Activated T-helper 1 cell treated with Interleukin-2 at 50 U/mL for 16 hours (primary cell): Measurements from ENCODE around the gene RDH14.

Source experiments
- DNase-seq: peaks from one replicate; pipeline ENCODE4 v3.0.0-alpha.2; 2020; ENCODE audit warnings: low read depth

Gene RDH14

GRCh38 chr2:18566145-18566769, 5.8 kb upstream of the RDH14 start:
- no peak for DNase-seq

- DNase-seq, result no peak
Observed at GRCh38 chr2:18560797-18561085, 288 bp upstream of the RDH14 start.

- DNase-seq, result no peak
Observed at GRCh38 chr2:18559531-18560030, 872 bp downstream of the RDH14 start.

GRCh38 chr2:18558458-18558857, 2.0 kb downstream of the RDH14 start:
- no peak for DNase-seq

GRCh38 chr2:18557121-18557520, 3.3 kb downstream of the RDH14 start:
- no peak for DNase-seq

GRCh38 chr2:18552351-18553077, 7.9 kb downstream of the RDH14 start:
- DNase-seq, result no peak

- no peak for DNase-seq
Observed at GRCh38 chr2:18551623-18552022, 8.8 kb downstream of the RDH14 start.

GRCh38 chr2:18551169-18551568, 9.3 kb downstream of the RDH14 start:
- DNase-seq, result no peak

GRCh38 chr2:18550433-18550832, 10.0 kb downstream of the RDH14 start:
- DNase-seq, result no peak

- DNase-seq, result no peak
Observed at GRCh38 chr2:18549083-18549482, 11.4 kb downstream of the RDH14 start.

- no peak for DNase-seq
Observed at GRCh38 chr2:18548621-18549020, 11.8 kb downstream of the RDH14 start.

GRCh38 chr2:18546567-18546966, 13.9 kb downstream of the RDH14 start:
- no peak for DNase-seq

- DNase-seq, result no peak
Observed at GRCh38 chr2:18545384-18545783, 15.1 kb downstream of the RDH14 start.

- DNase-seq, result no peak
Observed at GRCh38 chr2:18544171-18544570, 16.3 kb downstream of the RDH14 start.

- no peak for DNase-seq
Observed at GRCh38 chr2:18540872-18541271, 19.6 kb downstream of the RDH14 start.

- DNase-seq, result no peak
Observed at GRCh38 chr2:18536697-18537096, 23.8 kb downstream of the RDH14 start.

- no peak for DNase-seq
Observed at GRCh38 chr2:18536100-18536499, 24.4 kb downstream of the RDH14 start.

- DNase-seq, result no peak
Observed at GRCh38 chr2:18531194-18531593, 29.3 kb downstream of the RDH14 start.

- DNase-seq, result no peak
Observed at GRCh38 chr2:18527822-18528221, 32.6 kb downstream of the RDH14 start.

- no peak for DNase-seq
Observed at GRCh38 chr2:18527326-18527725, 33.1 kb downstream of the RDH14 start.

- DNase-seq, result no peak
Observed at GRCh38 chr2:18526429-18526828, 34.0 kb downstream of the RDH14 start.

- no peak for DNase-seq
Observed at GRCh38 chr2:18525852-18526251, 34.6 kb downstream of the RDH14 start.

GRCh38 chr2:18525236-18525635, 35.2 kb downstream of the RDH14 start:
- DNase-seq, result no peak
